Osteoblast (primary cell): Measurements from ENCODE around the gene GABRR3. TPM values are rescaled to one million over a fixed set of nuclear protein-coding genes. Genes with fewer than 3 reads are reported as not detected.

Experiments used
- DNase-seq: peaks from one replicate; pipeline ENCODE4 v3.0.0; 2011; ENCODE audit warnings: low spot score, mixed read lengths; ENCODE audit not compliant: insufficient read length; ENCODE audit errors: missing footprints
- H2AFZ ChIP-seq: 2 replicates; pipeline ENCODE4 v1.6.0; 2011; ENCODE audit warnings: mild to moderate bottlenecking, low read length
- H3K27ac ChIP-seq: 2 replicates; pipeline ENCODE4 v1.5.1; 2011; ENCODE audit warnings: mild to moderate bottlenecking, low read depth, low read length, moderate library complexity
- H3K27me3 ChIP-seq: 2 replicates; pipeline ENCODE4 v1.6.0; 2012; ENCODE audit warnings: mild to moderate bottlenecking, control low read depth, inconsistent platforms, low read length, moderate library complexity; ENCODE audit not compliant: insufficient read depth
- H3K36me3 ChIP-seq: 2 replicates; pipeline ENCODE4 v1.5.1; 2011; ENCODE audit warnings: mild to moderate bottlenecking, low read length, control low read depth, moderate library complexity; ENCODE audit not compliant: insufficient read depth
- H3K4me1 ChIP-seq: 2 replicates; pipeline ENCODE4 v1.5.1; 2011; ENCODE audit warnings: mild to moderate bottlenecking, low read length, control low read depth, moderate library complexity; ENCODE audit not compliant: insufficient read depth
- H3K4me2 ChIP-seq: 2 replicates; pipeline ENCODE4 v1.6.0; 2011; ENCODE audit warnings: mild to moderate bottlenecking, low read length; ENCODE audit not compliant: insufficient read depth
- H3K4me3 ChIP-seq: fragments of 200-600 bp; sonication (generic); 3 replicates; pipeline ENCODE4 v1.5.1; 2012; ENCODE audit warnings: mild to moderate bottlenecking, low read length, inconsistent platforms; ENCODE audit not compliant: insufficient read depth
- H3K79me2 ChIP-seq: 2 replicates; pipeline ENCODE4 v1.6.0; 2012; ENCODE audit warnings: mild to moderate bottlenecking, low read length, control low read depth, inconsistent platforms; ENCODE audit not compliant: insufficient read depth
- H3K9me3 ChIP-seq: 2 replicates; pipeline ENCODE4 v1.5.1; 2011; ENCODE audit warnings: low read depth, low read length, control low read depth
- H4K20me1 ChIP-seq: 2 replicates; pipeline ENCODE4 v1.6.0; 2012; ENCODE audit warnings: mild to moderate bottlenecking, low read length, control low read depth; ENCODE audit not compliant: insufficient read depth
- total RNA-seq: library from RNA; depleted of rRNA; stranded (reverse); fragments of >200 nt; gene quantifications from 2 replicates; pipeline ENCODE4 v1.2.3, GENCODE V29; 2012
- TF ChIP-seq, protein P1 (sequence below): IDR thresholded peaks from 2 replicates; pipeline ENCODE4 v1.5.1; 2011; ENCODE audit warnings: mild to moderate bottlenecking, low read depth, low read length, moderate library complexity; ENCODE audit errors: extremely low read depth

Gene GABRR3
- total RNA-seq, 1 donor = not detected

DNA sequence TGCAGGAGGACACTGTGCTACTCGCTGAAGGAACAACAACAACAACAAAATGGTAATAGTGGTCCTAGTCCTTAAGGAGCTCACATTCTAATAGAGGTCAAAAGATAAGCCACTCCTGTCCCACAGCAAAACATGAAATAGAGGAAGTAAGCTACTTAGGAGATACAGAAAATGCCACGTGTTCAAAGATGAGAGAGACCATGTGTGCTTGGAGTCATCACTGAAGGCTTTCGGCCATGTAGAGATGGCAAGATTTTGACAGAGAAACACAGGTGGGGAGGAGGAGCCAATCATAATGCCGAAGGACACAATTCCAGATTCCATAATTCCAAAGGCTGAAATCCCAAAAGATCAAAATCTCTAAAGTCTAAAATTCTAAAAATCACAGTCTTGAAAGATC lies 38.1 kb downstream of the GABRR3 start:
- Histone ChIP-seq H2AFZ (no peak overlapping the region), H3K4me3 (no peak overlapping the region), H3K4me1 (no peaks in the 10 kb centered on the region), H4K20me1 (no peaks in the 10 kb centered on the region), H3K36me3 (no peaks in the 10 kb centered on the region), H3K4me2 (no peak overlapping the region), H3K9me3 (no peaks in the 10 kb centered on the region), H3K27ac (no peak overlapping the region), H3K27me3 (peaks cover 2% of the 10 kb centered on the region), H3K79me2 (no peaks in the 10 kb centered on the region)
- no peak for DNase-seq
- TF ChIP-seq, protein P1, sequence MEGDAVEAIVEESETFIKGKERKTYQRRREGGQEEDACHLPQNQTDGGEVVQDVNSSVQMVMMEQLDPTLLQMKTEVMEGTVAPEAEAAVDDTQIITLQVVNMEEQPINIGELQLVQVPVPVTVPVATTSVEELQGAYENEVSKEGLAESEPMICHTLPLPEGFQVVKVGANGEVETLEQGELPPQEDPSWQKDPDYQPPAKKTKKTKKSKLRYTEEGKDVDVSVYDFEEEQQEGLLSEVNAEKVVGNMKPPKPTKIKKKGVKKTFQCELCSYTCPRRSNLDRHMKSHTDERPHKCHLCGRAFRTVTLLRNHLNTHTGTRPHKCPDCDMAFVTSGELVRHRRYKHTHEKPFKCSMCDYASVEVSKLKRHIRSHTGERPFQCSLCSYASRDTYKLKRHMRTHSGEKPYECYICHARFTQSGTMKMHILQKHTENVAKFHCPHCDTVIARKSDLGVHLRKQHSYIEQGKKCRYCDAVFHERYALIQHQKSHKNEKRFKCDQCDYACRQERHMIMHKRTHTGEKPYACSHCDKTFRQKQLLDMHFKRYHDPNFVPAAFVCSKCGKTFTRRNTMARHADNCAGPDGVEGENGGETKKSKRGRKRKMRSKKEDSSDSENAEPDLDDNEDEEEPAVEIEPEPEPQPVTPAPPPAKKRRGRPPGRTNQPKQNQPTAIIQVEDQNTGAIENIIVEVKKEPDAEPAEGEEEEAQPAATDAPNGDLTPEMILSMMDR = no peak

DNA sequence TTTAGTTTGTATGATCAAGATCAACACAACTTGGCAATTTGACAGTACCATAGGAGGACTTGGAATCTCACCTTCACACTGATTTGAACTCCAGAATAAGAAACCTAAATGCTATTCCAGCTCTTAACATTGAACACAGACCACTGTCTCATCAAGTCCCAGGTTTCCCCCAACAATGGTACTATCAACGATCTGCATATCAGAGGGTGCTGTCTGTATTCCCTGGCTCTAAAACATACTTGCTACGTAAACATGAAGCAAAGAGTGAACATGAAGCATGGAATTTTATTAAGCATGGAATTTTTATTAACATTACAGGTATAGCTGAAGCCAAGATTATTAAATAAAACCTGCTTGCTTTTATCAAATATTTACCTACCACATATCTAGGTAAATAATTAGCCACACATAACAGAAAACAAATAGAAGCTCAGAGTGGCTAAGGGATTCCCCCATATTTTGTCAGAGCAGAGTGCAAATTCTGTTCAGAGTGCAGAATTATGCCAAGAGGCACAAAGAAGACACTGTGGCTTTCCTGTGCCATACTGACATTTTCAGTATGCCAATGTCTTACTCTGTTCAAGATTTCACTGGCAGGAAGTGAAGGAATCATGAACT lies 40.7 kb downstream of the GABRR3 start:
- no peaks in the 10 kb centered on the region for H3K79me2 ChIP-seq
- no peaks in the 10 kb centered on the region for H3K9me3 ChIP-seq
- H3K36me3 ChIP-seq = no peaks in the 10 kb centered on the region
- H3K27ac ChIP-seq = no peak overlapping the region
- TF ChIP-seq, protein P1 = no peak
- no peak overlapping the region for H2AFZ ChIP-seq
- H3K4me3 ChIP-seq = no peak overlapping the region
- H3K4me2 ChIP-seq = no peak overlapping the region
- no peaks in the 10 kb centered on the region for H3K4me1 ChIP-seq
- no peak for DNase-seq
- no peaks in the 10 kb centered on the region for H4K20me1 ChIP-seq
- H3K27me3 ChIP-seq = peaks cover 2% of the 10 kb centered on the region

DNA sequence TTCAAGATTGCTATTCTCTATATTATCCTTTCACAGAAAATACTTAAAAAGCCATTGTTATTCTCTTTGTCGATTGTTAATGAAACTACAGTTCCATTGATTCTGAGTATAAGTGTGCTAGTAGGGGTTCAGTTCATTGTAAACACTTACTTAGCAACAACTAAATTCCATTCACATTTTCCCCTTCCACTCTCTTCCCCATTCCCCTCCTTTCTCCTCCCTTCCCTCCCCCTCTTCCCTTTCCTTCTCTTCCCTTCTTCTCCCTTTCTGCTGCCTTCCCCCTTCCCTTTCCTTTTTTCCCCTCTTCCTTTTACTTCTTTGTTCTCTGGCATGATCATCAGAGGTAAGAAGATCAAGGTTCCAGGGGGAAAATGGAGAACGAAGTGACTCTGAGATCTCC lies 41.6 kb downstream of the GABRR3 start:
- Histone ChIP-seq H3K4me3 (no peak overlapping the region), H3K9me3 (no peaks in the 10 kb centered on the region), H3K4me1 (no peaks in the 10 kb centered on the region), H3K27ac (no peak overlapping the region), H2AFZ (no peak overlapping the region), H3K79me2 (no peaks in the 10 kb centered on the region), H3K27me3 (no peaks in the 10 kb centered on the region), H3K36me3 (no peaks in the 10 kb centered on the region), H4K20me1 (no peaks in the 10 kb centered on the region), H3K4me2 (no peak overlapping the region)
- DNase-seq = no peak
- TF ChIP-seq, protein P1 = no peak

DNA sequence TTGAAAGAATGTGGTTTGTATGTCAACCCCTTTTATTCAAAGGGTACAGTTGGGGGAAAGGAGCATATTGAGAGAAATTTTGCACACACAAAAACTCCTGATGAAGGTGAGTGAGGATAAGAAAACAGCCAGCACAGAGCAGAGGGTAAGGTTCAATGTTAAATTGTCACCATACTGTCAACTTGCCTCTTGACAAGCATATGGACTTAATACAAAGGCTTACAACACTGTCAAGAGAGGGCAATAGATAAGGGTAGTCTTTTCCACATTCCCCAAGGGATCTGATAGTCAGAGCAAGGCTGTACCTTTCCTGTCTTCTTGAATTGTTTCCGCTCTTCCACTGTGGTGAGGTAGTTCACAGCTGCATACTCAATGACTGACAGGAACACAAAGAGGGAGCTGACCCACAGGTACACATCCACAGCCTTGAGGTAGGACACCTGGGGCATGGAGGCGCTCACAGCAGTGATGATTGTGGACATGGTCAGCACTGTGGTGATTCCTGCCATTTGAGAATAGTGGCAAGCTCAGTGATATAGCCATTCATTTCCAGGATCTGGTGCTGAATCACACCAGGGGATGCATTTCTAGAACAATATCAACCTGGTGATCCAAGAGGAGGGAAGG lies 42.5 kb downstream of the GABRR3 start:
- no peak overlapping the region for H3K4me2 ChIP-seq
- H3K79me2 ChIP-seq = no peaks in the 10 kb centered on the region
- H3K9me3 ChIP-seq = no peaks in the 10 kb centered on the region
- DNase-seq = no peak
- no peaks in the 10 kb centered on the region for H3K36me3 ChIP-seq
- no peaks in the 10 kb centered on the region for H3K27me3 ChIP-seq
- H4K20me1 ChIP-seq = no peaks in the 10 kb centered on the region
- TF ChIP-seq, protein P1 = no peak
- H3K4me3 ChIP-seq = no peak overlapping the region
- no peaks in the 10 kb centered on the region for H3K4me1 ChIP-seq
- no peak overlapping the region for H2AFZ ChIP-seq
- no peak overlapping the region for H3K27ac ChIP-seq
